ENCODE results near the gene RAD50. TPM values are rescaled to one million over a fixed set of nuclear protein-coding genes. Genes with fewer than 3 reads are reported as not detected.

Gene RAD50
- total RNA-seq, 4 donors from 2014 or later: 24.0 to 39.9 (median 29.3) TPM

DNA sequence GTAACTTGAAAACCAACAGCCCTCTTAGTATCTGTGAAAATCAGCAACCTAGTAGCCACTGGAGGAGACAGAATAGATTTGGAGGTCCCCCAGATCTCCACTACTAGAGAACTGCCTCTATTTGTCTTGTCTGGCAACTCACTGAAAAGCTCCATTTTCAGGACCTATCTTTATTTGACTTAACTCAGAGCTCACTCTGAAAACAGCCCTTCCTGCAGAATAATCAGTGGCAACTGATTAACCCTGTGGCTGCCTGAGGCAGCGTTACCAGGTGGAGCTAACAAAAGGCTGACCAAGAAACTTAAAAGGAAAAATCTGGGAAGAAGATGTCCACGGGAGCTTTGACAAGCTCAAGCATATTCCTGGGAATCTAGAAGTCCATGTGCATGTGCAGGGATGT lies 90.7 kb downstream of the RAD50 start:
- TF ChIP-seq EP300 (IDR thresholded peaks at IDR 0.05) (no peak), POLR2A (IDR thresholded peaks at IDR 0.05; ENCODE audit: low read depth) (no peak), POLR2AphosphoS5 (IDR thresholded peaks at IDR 0.05) (no peak)
- TF ChIP-seq, protein P1, sequence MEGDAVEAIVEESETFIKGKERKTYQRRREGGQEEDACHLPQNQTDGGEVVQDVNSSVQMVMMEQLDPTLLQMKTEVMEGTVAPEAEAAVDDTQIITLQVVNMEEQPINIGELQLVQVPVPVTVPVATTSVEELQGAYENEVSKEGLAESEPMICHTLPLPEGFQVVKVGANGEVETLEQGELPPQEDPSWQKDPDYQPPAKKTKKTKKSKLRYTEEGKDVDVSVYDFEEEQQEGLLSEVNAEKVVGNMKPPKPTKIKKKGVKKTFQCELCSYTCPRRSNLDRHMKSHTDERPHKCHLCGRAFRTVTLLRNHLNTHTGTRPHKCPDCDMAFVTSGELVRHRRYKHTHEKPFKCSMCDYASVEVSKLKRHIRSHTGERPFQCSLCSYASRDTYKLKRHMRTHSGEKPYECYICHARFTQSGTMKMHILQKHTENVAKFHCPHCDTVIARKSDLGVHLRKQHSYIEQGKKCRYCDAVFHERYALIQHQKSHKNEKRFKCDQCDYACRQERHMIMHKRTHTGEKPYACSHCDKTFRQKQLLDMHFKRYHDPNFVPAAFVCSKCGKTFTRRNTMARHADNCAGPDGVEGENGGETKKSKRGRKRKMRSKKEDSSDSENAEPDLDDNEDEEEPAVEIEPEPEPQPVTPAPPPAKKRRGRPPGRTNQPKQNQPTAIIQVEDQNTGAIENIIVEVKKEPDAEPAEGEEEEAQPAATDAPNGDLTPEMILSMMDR (IDR thresholded peaks at IDR 0.05): no peak
- Histone ChIP-seq H3K27ac (replicated peaks in 1 of 4) (no peak overlapping the region), H3K27me3 (no peaks in the 10 kb centered on the region), H3K9me3 (peaks cover 0 to 15% (median 0%) of the 10 kb centered on the region in 4 donors), H3K4me3 (no peak overlapping the region), H3K36me3 (peaks cover 9 to 21% (median 14%) of the 10 kb centered on the region in 4 donors), H3K4me1 (no peaks in the 10 kb centered on the region)
- intact Hi-C loops (cut with DNase I): no loop called here
- WGBS: 100% methylated on average over 2 of the region's 2 CpGs
- no peak for DNase-seq (ENCODE audit: extremely low spot score)

DNA sequence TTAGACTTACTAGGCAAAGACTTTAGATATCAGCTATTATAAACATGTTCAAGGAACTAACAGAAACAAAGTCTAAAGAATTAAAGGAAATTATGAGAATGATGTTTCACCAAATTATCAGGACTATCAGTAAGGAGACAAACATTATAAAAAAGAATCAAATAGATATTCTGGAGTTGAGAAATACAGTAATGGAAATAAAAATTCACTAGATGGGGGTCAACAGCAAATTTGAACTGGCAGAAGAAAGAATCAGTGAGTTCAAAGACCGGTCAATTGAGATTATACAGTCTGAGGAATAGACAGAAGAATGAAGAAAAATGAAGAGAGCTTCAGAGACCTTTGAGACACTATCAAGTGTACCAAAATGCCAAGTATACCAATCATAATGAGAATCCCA lies 91.6 kb downstream of the RAD50 start:
- no peak overlapping the region for H3K27ac ChIP-seq (replicated peaks in 1 of 4)
- peaks cover under 1 to 13% (median 5%) of the 10 kb centered on the region in 4 donors for H3K36me3 ChIP-seq
- no peak overlapping the region for H3K4me3 ChIP-seq
- no peaks in the 10 kb centered on the region for H3K4me1 ChIP-seq
- H3K27me3 ChIP-seq: peaks cover 0 to 2% (median 0%) of the 10 kb centered on the region in 4 donors
- peaks cover 0 to 15% (median 0%) of the 10 kb centered on the region in 4 donors for H3K9me3 ChIP-seq
- intact Hi-C loops (cut with DNase I): no loop called here
- DNase-seq (ENCODE audit: extremely low spot score): no peak
- 92% methylated on average over 1 of the region's 1 CpG for WGBS
- TF ChIP-seq, protein P1 (IDR thresholded peaks at IDR 0.05): no peak
- no peak for TF ChIP-seq EP300 (IDR thresholded peaks at IDR 0.05)

GRCh38 chr5:132651838-132652469 lies 95.2 kb downstream of the RAD50 start:
- peaks cover 12 to 16% (median 15%) of the 10 kb centered on the region in 4 donors for H3K4me1 ChIP-seq
- no peaks in the 10 kb centered on the region for H3K36me3 ChIP-seq
- intact Hi-C loops (cut with DNase I): no loop called here
- TF ChIP-seq POLR2A (IDR thresholded peaks at IDR 0.05; ENCODE audit: low read depth): no peak
- no peak for TF ChIP-seq POLR2AphosphoS5 (IDR thresholded peaks at IDR 0.05)
- no peak for TF ChIP-seq EP300 (IDR thresholded peaks at IDR 0.05)
- TF ChIP-seq, protein P1 (IDR thresholded peaks at IDR 0.05): no peak
- H3K27ac ChIP-seq (replicated peaks in 1 of 4): no peak overlapping the region
- 90% methylated on average over 4 of the region's 4 CpGs for WGBS
- peak; percentile 55 for DNase-seq (ENCODE audit: extremely low spot score)
- peaks cover 0 to 36% (median 12%) of the 10 kb centered on the region in 4 donors for H3K27me3 ChIP-seq
- H3K9me3 ChIP-seq: peaks cover 0 to 15% (median 0%) of the 10 kb centered on the region in 4 donors
- H3K4me3 ChIP-seq: no peak overlapping the region

DNA sequence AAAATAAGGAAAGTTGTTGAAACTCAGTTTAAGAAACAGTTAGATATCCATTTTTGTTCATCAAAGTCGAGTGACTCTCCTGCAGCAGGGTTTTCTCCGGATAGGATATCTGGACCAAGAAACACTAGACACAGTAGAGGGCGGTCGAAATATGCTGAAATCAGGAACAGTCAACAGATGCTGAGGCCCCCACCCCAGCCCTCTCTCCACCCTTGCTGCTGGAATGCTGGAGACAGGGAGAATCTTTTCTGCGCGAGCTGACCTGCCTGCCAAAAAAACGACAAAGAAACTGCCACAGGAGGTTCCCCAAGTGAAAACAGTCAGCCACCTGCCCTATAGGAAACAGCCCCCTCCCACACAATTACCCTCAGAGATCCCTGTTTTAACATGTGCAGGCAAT lies 96.9 kb downstream of the RAD50 start:
- TF ChIP-seq POLR2AphosphoS5 (IDR thresholded peaks at IDR 0.05) (no peak), EP300 (IDR thresholded peaks at IDR 0.05) (no peak), POLR2A (IDR thresholded peaks at IDR 0.05; ENCODE audit: low read depth) (no peak)
- TF ChIP-seq, protein P1 (IDR thresholded peaks at IDR 0.05): no peak
- intact Hi-C loops (cut with DNase I): no loop called here
- peaks cover 0 to 2% (median 0%) of the 10 kb centered on the region in 4 donors for H3K9me3 ChIP-seq
- peaks cover 0 to 49% (median 13%) of the 10 kb centered on the region in 4 donors for H3K27me3 ChIP-seq
- peaks cover 12 to 18% (median 15%) of the 10 kb centered on the region in 4 donors for H3K4me1 ChIP-seq
- no peaks in the 10 kb centered on the region for H3K36me3 ChIP-seq
- H3K27ac ChIP-seq (replicated peaks in 1 of 4): no peak overlapping the region
- no peak overlapping the region for H3K4me3 ChIP-seq
- peak; percentile 55 for DNase-seq (ENCODE audit: extremely low spot score)
- 22% methylated on average over 7 of the region's 7 CpGs for WGBS

Data from esophagus muscularis mucosa (tissue), 4 donors.